Small intestine (tissue), 7 donors: ENCODE results near the gene KLHL21. TPM values are rescaled to one million over a fixed set of nuclear protein-coding genes. Genes with fewer than 3 reads are reported as not detected.

Experiments used
- DNase-seq, 2 donors: peaks; one replicate each; pipeline versions ENCODE4 v3.0.0 to v3.0.0-alpha.2; 2013
- FAIRE-seq: peaks from 2 replicates; lab custom pipeline; 2012; peaks lifted over from hg19 to GRCh38; lab: Jason Lieb, UNC
- H3K27ac ChIP-seq, 3 donors: one replicate each; pipeline ENCODE4 v1.5.1; 2013; ENCODE audit warnings: low read length in 2 of 3, mild to moderate bottlenecking in 2 of 3, control low read depth in 1 of 3, inconsistent platforms in 1 of 3, low read depth in 1 of 3, moderate library complexity in 1 of 3
- H3K27me3 ChIP-seq, 3 donors: one replicate each; pipeline ENCODE4 v1.6.1; 2013; ENCODE audit warnings: low read length in 3 of 3, inconsistent platforms in 1 of 3; ENCODE audit not compliant: control insufficient read depth in 3 of 3, insufficient read depth in 3 of 3
- H3K36me3 ChIP-seq, 3 donors: one replicate each; pipeline ENCODE4 v1.6.1; 2013; ENCODE audit warnings: low read length in 3 of 3, inconsistent platforms in 1 of 3, low read depth in 1 of 3, mild to moderate bottlenecking in 1 of 3, moderate library complexity in 1 of 3; ENCODE audit not compliant: control insufficient read depth in 3 of 3, insufficient read depth in 2 of 3
- H3K4me1 ChIP-seq, 3 donors: one replicate each; pipeline ENCODE4 v1.6.1; 2013; ENCODE audit warnings: low read length in 2 of 3, inconsistent platforms in 1 of 3, low read depth in 1 of 3, mild to moderate bottlenecking in 1 of 3, moderate library complexity in 1 of 3; ENCODE audit not compliant: control insufficient read depth in 3 of 3, insufficient read depth in 2 of 3
- H3K4me3 ChIP-seq, 3 donors: one replicate each; pipeline ENCODE4 v1.5.1; 2013; ENCODE audit warnings: low read length in 3 of 3, control low read depth in 1 of 3, inconsistent platforms in 1 of 3, low read depth in 1 of 3, mild to moderate bottlenecking in 1 of 3, moderate library complexity in 1 of 3
- H3K9me3 ChIP-seq, 2 donors: one replicate each; pipeline ENCODE4 v1.6.1; 2013; ENCODE audit warnings: low read depth in 1 of 2, low read length in 1 of 2; ENCODE audit not compliant: control insufficient read depth in 2 of 2, insufficient read depth in 1 of 2
- WGBS, 3 donors: extraction: QIAGEN DNeasy Blood & Tissue Kit; methylation state at CpG; one replicate each; pipeline ENCODE4 v1.1.7; 2013; 5-methylcytosine and 5-hydroxymethylcytosine counted together
- polyA plus RNA-seq, 4 donors: library from polyadenylated mRNA; stranded (reverse) in 3 of 4; unstranded in 1 of 4; fragments of 200-250 nt in 3 of 4; fragments of 120-200 nt in 1 of 4; gene quantifications; one replicate each; pipeline versions ENCODE4 v1.2.1 to v1.2.3, GENCODE V29; 2013
- donor health status: healthy with polysubstance abuse.
- donor health status: control.
- donor health status: control.
- donor health status: Bipolar disorder and iron deficiency.
- donor health status: healthy.

The KLHL21 gene
- polyA plus RNA-seq, 4 donors = 3.1 to 10.5 (median 6.4) TPM

GRCh38 chr1:6597777-6598131 is 4.9 kb downstream of the KLHL21 start:
- 89 to 93% (median 93%) methylated on average over 6 of the region's 6 CpGs for WGBS, 3 donors
- peaks cover 0 to 10% (median 2%) of the 10 kb centered on the region in 3 donors for H3K4me1 ChIP-seq
- H3K27me3 ChIP-seq = no peaks in the 10 kb centered on the region
- H3K4me3 ChIP-seq = no peak overlapping the region
- no peak for DNase-seq
- peaks cover 4 to 68% (median 8%) of the 10 kb centered on the region in 3 donors for H3K36me3 ChIP-seq
- no peak overlapping the region for H3K27ac ChIP-seq
- H3K9me3 ChIP-seq = no peaks in the 10 kb centered on the region
- no peak for FAIRE-seq

- WGBS, 3 donors = 80 to 84% (median 80%) methylated on average over 15 of the region's 15 CpGs
Measured at GRCh38 chr1:6596886-6597776, 5.5 kb downstream of the KLHL21 start.

GRCh38 chr1:6596351-6596750 is 6.3 kb downstream of the KLHL21 start:
- no peak overlapping the region for H3K27ac ChIP-seq
- no peaks in the 10 kb centered on the region for H3K27me3 ChIP-seq
- no peaks in the 10 kb centered on the region for H3K9me3 ChIP-seq
- peaks cover 4 to 81% (median 8%) of the 10 kb centered on the region in 3 donors for H3K36me3 ChIP-seq
- 67 to 72% (median 70%) methylated on average over 7 of the region's 7 CpGs for WGBS, 3 donors
- FAIRE-seq = no peak
- H3K4me1 ChIP-seq = peaks cover 0 to 10% (median 2%) of the 10 kb centered on the region in 3 donors
- H3K4me3 ChIP-seq = no peak overlapping the region
- DNase-seq = no peak

More at GRCh38 chr1:6596886-6597776, 5.5 kb downstream of the KLHL21 start:
- DNase-seq (no peak), FAIRE-seq (no peak)
- Histone ChIP-seq H3K4me1 (peaks cover 0 to 10% (median 2%) of the 10 kb centered on the region in 3 donors), H3K9me3 (no peaks in the 10 kb centered on the region), H3K4me3 (no peak overlapping the region), H3K27ac (no peak overlapping the region), H3K27me3 (no peaks in the 10 kb centered on the region), H3K36me3 (peaks cover 4 to 74% (median 8%) of the 10 kb centered on the region in 3 donors)

- H3K36me3 ChIP-seq = peaks cover 7 to 90% (median 8%) of the 10 kb centered on the region in 3 donors
- H3K4me3 ChIP-seq = no peak overlapping the region
- no peaks in the 10 kb centered on the region for H3K9me3 ChIP-seq
- no peak for DNase-seq
- H3K27ac ChIP-seq = no peak overlapping the region
- peaks cover 0 to 7% (median under 1%) of the 10 kb centered on the region in 3 donors for H3K4me1 ChIP-seq
- H3K27me3 ChIP-seq = no peaks in the 10 kb centered on the region
- no peak for FAIRE-seq
- WGBS, 3 donors = 88 to 95% (median 93%) methylated on average over 11 of the region's 11 CpGs
Measured at GRCh38 chr1:6594977-6595740, 7.5 kb downstream of the KLHL21 start.

- peaks cover 10 to 94% (median 11%) of the 10 kb centered on the region in 3 donors for H3K36me3 ChIP-seq
Measured at GRCh38 chr1:6593810-6594209, 8.9 kb downstream of the KLHL21 start.

GRCh38 chr1:6592865-6593593 is 9.6 kb downstream of the KLHL21 start:
- H3K4me3 ChIP-seq = no peak overlapping the region
- DNase-seq = no peak
- FAIRE-seq = no peak
- H3K27me3 ChIP-seq = no peaks in the 10 kb centered on the region
- no peaks in the 10 kb centered on the region for H3K9me3 ChIP-seq
- H3K27ac ChIP-seq = no peak overlapping the region
- no peaks in the 10 kb centered on the region for H3K4me1 ChIP-seq
- peaks cover 9 to 97% (median 13%) of the 10 kb centered on the region in 3 donors for H3K36me3 ChIP-seq
- WGBS, 3 donors = 92 to 93% (median 92%) methylated on average over 37 to 38 of the region's 38 CpGs

More at GRCh38 chr1:6593810-6594209, 8.9 kb downstream of the KLHL21 start:
- DNase-seq (no peak), FAIRE-seq (no peak)
- H3K4me3 ChIP-seq = no peak overlapping the region
- no peaks in the 10 kb centered on the region for H3K27me3 ChIP-seq
- H3K4me1 ChIP-seq = no peaks in the 10 kb centered on the region
- 96 to 97% (median 96%) methylated on average over 15 of the region's 15 CpGs for WGBS, 3 donors
- no peaks in the 10 kb centered on the region for H3K9me3 ChIP-seq
- H3K27ac ChIP-seq = no peak overlapping the region

- Histone ChIP-seq H3K4me1 (no peaks in the 10 kb centered on the region), H3K27ac (no peak overlapping the region), H3K27me3 (no peaks in the 10 kb centered on the region), H3K36me3 (peaks cover 4 to 97% (median 13%) of the 10 kb centered on the region in 3 donors), H3K4me3 (no peak overlapping the region), H3K9me3 (no peaks in the 10 kb centered on the region)
- no peak for FAIRE-seq
- 42 to 47% (median 43%) methylated on average over 5 of the region's 5 CpGs for whole genome bisulfite sequencing, 3 donors
- DNase-seq = no peak
Measured at GRCh38 chr1:6592441-6592840, 10.2 kb downstream of the KLHL21 start.

GRCh38 chr1:6591644-6592043 is 11.0 kb downstream of the KLHL21 start:
- WGBS, 3 donors = 85 to 97% (median 88%) methylated on average over 6 of the region's 6 CpGs
- Histone ChIP-seq H3K4me3 (no peak overlapping the region), H3K4me1 (no peaks in the 10 kb centered on the region), H3K27me3 (no peaks in the 10 kb centered on the region), H3K9me3 (no peaks in the 10 kb centered on the region), H3K27ac (no peak overlapping the region), H3K36me3 (peaks cover 4 to 97% (median 11%) of the 10 kb centered on the region in 3 donors)
- FAIRE-seq (no peak), DNase-seq (no peak)
